ENCODE data around the gene FARP1. TPM values are rescaled to one million over a fixed set of nuclear protein-coding genes. Genes with fewer than 3 reads are reported as not detected.
A peak's percentile ranks its signal among the peaks of the same experiment; 100 is the strongest.

The FARP1 gene
- total RNA-seq, 1 donor = 125 TPM

- H3K4me3 ChIP-seq (ENCODE audit: low read depth, low read length) = no peak overlapping the region
- TF ChIP-seq, protein P1, sequence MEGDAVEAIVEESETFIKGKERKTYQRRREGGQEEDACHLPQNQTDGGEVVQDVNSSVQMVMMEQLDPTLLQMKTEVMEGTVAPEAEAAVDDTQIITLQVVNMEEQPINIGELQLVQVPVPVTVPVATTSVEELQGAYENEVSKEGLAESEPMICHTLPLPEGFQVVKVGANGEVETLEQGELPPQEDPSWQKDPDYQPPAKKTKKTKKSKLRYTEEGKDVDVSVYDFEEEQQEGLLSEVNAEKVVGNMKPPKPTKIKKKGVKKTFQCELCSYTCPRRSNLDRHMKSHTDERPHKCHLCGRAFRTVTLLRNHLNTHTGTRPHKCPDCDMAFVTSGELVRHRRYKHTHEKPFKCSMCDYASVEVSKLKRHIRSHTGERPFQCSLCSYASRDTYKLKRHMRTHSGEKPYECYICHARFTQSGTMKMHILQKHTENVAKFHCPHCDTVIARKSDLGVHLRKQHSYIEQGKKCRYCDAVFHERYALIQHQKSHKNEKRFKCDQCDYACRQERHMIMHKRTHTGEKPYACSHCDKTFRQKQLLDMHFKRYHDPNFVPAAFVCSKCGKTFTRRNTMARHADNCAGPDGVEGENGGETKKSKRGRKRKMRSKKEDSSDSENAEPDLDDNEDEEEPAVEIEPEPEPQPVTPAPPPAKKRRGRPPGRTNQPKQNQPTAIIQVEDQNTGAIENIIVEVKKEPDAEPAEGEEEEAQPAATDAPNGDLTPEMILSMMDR (IDR thresholded peaks at IDR 0.05; ENCODE audit: insufficient read depth, low read depth, low read length) = no peak
- DNase-seq (ENCODE audit: low read depth) = peak; percentile 69
These were observed 230.0 kb downstream of the FARP1 start for GRCh38 chr13:98372876-98373275.

GRCh38 chr13:98374750-98375149 is 231.9 kb downstream of the FARP1 start:
- DNase-seq (ENCODE audit: low read depth) = no peak
- no peak overlapping the region for H3K4me3 ChIP-seq (ENCODE audit: low read depth, low read length)
- TF ChIP-seq, protein P1 (IDR thresholded peaks at IDR 0.05; ENCODE audit: insufficient read depth, low read depth, low read length) = no peak

DNA sequence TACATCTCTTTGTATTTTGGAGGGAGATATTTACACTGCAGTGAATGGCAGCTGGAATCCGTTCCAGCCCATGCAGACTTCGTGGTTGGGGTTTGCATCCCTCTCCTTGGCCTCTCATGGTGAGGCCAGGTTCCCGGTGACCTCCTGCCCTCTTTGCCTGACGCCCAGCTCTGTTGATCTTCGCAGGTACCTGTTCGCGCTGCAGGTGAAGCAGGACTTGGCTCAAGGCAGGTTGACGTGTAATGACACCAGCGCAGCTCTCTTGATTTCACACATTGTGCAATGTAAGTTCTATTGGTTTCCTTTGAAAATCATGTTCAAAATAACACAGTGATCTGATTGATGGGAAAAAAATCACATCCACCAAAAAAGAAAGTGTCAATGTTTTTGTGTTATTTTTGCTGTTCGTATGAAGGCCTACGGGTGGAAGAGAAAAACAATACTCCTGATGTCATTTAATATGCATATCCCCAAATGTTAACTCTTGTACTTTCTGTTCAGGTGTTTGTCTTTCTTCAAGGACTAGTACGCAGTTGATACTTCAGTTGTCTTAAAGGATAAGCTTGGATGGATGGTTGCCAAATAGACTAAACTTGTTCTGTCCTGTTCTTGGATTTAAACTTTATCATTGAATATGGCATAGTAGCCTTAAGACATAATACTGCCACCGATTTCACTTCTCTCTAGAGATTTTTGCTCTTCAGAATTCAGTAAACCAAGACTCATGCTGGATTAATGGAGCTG is 234.9 kb downstream of the FARP1 start:
- no peak for DNase-seq (ENCODE audit: low read depth)
- H3K4me3 ChIP-seq (ENCODE audit: low read depth, low read length) = no peak overlapping the region
- TF ChIP-seq, protein P1 (IDR thresholded peaks at IDR 0.05; ENCODE audit: insufficient read depth, low read depth, low read length) = no peak

GRCh38 chr13:98384739-98385138 is 241.8 kb downstream of the FARP1 start:
- H3K4me3 ChIP-seq (ENCODE audit: low read depth, low read length) = no peak overlapping the region
- TF ChIP-seq, protein P1 (IDR thresholded peaks at IDR 0.05; ENCODE audit: insufficient read depth, low read depth, low read length) = no peak
- peak; percentile 58 for DNase-seq (ENCODE audit: low read depth)

DNA sequence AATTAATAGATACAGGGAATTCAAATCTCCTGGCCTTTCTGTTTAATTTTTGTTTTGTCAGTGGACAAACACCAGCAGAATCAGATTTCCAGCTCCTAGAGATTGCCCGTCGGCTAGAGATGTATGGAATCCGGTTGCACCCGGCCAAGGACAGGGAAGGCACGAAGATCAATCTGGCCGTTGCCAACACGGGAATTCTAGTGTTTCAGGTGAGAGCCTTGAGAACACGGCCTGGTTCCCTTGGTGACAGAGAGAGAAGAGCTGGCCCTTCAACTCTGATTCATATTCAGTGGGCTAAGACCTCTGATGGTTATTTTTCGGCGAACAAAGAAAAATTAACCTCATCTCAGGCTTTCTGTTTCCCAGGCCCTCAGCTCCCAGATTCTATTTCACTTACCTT is 242.7 kb downstream of the FARP1 start:
- no peak for DNase-seq (ENCODE audit: low read depth)
- H3K4me3 ChIP-seq (ENCODE audit: low read depth, low read length) = no peak overlapping the region
- TF ChIP-seq, protein P1 (IDR thresholded peaks at IDR 0.05; ENCODE audit: insufficient read depth, low read depth, low read length) = no peak

- H3K4me3 ChIP-seq (ENCODE audit: low read depth, low read length) = no peak overlapping the region
- no peak for DNase-seq (ENCODE audit: low read depth)
- TF ChIP-seq, protein P1 (IDR thresholded peaks at IDR 0.05; ENCODE audit: insufficient read depth, low read depth, low read length) = no peak
These were observed 243.7 kb downstream of the FARP1 start for GRCh38 chr13:98386637-98387036.

DNA sequence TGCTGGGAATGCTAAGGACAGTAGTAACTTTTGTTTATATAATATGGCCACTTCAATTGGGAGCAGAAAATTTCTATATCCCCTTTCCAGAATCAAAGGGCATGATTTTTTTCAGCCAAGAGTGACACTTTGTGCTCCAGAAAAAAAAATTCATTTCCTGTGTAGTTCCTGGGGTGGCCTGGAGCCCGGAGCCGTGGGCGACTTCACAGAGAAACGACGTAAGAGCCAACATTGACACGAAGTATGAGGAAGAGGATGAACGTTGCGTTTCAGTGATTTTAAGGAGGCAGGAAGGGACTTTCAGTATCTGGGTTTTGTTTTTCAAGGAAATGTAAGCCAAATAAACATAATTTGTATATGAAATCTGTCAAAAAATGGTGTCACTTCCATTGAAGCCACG is 246.4 kb downstream of the FARP1 start:
- TF ChIP-seq, protein P1 (IDR thresholded peaks at IDR 0.05; ENCODE audit: insufficient read depth, low read depth, low read length) = no peak
- no peak overlapping the region for H3K4me3 ChIP-seq (ENCODE audit: low read depth, low read length)
- no peak for DNase-seq (ENCODE audit: low read depth)
